DMS 273 (cell line): ENCODE results near the gene SLC2A11.
A peak's percentile ranks its signal among the peaks of the same experiment; 100 is the strongest.
"Not testable (repeated sequence)": the region's sequence is repeated elsewhere in the genome, so short reads cannot be mapped to it uniquely, and the experiment has no call there.

Experiments
- DNase-seq: peaks from one replicate; lab custom pipeline; 2025; ENCODE audit not compliant: unreplicated experiment; lab: John Stamatoyannopoulos, UW

SLC2A11 gene

GRCh38 chr22:23884140-23884539 lies 26.5 kb downstream of the SLC2A11 start:
- DNase-seq, result no peak

GRCh38 chr22:23888615-23889401 lies 31.1 kb downstream of the SLC2A11 start:
- DNase-seq, result peak; percentile 16

DNA sequence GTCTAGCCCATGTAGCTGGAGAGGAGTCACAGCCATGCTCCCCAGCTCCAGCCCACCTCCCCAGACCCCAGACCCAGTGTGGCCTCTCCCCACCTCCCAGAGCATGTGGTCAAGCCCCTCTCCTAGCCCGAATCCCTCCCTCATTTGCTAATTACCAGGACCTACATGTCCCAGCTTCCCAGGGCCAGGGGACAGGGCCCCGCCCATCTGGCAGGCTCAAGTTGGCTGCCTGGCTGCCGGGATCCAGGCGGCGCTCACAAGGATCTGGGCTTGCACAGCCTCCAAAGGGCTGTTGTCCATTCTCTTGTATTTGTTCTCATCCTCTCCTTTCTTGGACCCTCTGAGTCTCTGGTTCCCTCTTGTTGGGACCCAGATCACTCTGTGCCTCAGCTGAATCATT lies 31.9 kb downstream of the SLC2A11 start:
- DNase-seq, result no peak

DNA sequence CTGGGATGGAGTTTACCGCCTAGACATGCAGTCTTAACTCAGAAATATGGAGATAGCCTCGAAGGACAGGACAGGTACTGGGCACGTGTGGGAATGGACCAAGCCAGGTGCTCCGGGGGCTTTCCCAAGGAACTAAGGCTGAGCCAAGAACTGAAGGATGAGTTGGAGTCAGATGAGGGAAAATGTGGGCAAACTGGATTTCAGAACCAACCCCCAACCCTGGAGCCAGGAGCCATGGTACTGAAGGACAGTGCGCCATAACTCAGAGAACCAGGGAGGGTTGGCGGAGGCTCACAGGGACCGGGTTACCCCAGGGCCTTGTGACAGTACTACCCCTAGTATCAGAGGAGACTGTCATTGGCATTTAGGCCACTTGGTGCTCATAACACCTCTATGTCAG lies 34.1 kb downstream of the SLC2A11 start:
- DNase-seq, result no peak

DNA sequence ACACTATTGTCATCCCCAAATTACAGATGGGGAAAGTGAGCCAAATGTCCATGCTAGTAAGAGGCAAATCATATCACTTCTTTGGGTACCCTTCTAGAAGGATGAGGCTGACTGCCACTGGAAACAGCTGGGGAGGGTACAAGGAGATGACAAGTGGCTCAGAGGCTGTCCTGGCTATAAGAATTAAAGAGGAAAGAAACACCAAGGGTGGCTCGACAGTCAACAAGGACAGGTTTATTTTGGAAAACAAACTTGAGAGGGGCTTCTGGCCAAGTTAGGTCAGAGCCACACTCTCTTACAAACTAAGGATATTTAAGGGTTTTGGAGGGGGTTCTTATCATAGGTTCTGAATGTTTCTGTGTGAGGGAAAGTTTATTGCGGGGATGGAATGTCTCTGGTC lies 34.5 kb downstream of the SLC2A11 start:
- no peak for DNase-seq

DNA sequence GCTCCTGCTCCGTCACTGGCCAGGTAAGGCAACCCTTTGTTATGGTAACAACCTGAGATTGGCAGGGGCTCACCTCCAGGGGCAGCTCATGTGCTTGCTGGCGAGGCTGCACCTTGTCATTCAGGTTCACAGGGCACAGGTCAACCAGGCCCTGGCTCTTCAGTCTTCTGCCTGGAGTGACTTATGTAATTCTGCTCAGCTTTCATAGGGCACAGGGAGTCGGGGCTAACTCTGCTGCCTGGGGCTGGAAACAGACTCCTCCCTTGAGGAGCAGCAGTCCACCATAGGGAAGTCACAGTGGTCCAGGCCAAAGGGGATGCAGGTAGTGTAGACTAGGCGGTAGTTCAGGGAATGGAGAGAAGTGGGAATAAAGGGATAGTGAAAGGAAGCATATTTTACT lies 35.0 kb downstream of the SLC2A11 start:
- no peak for DNase-seq

- no peak for DNase-seq
These were observed 35.7 kb downstream of the SLC2A11 start for GRCh38 chr22:23893121-23893944.

DNA sequence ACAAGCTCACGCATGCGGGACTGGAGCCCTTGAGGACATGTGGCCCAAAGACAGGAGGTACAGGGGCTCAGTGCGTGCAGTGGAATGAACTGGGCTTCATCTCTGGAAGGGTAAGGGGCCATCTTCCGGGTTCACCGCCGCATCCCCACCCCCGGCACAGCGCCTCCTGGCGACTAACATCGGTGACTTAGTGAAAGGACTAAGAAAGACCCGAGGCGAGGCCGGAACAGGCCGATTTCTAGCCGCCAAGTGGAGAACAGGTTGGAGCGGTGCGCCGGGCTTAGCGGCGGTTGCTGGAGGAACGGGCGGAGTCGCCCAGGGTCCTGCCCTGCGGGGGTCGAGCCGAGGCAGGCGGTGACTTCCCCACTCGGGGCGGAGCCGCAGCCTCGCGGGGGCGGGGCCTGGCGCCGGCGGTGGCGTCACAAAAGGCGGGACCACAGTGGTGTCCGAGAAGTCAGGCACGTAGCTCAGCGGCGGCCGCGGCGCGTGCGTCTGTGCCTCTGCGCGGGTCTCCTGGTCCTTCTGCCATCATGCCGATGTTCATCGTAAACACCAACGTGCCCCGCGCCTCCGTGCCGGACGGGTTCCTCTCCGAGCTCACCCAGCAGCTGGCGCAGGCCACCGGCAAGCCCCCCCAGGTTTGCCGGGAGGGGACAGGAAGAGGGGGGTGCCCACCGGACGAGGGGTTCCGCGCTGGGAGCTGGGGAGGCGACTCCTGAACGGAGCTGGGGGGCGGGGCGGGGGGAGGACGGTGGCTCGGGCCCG lies 36.5 kb downstream of the SLC2A11 start, which contains the start of gene MIF:
Gene MIF, plus strand, starts transcription at position 439 of the 765 bp plus-strand sequence. Its CDS starts 92 bp downstream, at position 531.
- peak; percentile 97 for DNase-seq

- DNase-seq, result peak; percentile 92
These were observed 37.3 kb downstream of the SLC2A11 start for GRCh38 chr22:23894710-23895598.

DNA sequence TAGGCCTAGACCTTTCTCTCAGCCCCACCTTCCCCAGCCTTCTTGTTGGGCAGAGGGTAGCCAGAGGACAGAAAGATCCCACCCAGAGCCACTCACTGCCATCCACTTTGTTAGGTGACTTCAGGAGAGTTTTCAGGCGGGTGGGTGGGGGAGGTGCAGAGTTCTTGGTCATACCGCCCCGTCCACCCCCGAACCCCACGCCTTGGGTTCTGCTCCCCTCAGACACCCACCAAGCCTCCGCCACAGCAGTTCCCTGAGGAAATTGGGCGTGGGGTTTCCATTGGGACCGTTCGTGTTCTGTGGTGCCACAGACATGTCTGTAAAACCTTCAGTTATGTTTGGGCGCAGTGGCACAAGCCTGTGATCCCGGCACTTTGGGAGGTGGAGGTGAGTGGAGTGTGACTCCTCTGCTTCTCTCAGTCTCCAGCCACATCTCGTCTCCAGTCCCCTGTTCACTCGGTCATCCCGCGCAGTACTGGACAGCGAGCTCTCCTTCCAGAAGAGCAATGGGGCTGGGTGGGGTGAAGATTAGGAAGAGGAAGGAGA lies 38.0 kb downstream of the SLC2A11 start:
- DNase-seq, result no peak

- DNase-seq, result no peak
These were observed 38.5 kb downstream of the SLC2A11 start for GRCh38 chr22:23896166-23896522.

DNA sequence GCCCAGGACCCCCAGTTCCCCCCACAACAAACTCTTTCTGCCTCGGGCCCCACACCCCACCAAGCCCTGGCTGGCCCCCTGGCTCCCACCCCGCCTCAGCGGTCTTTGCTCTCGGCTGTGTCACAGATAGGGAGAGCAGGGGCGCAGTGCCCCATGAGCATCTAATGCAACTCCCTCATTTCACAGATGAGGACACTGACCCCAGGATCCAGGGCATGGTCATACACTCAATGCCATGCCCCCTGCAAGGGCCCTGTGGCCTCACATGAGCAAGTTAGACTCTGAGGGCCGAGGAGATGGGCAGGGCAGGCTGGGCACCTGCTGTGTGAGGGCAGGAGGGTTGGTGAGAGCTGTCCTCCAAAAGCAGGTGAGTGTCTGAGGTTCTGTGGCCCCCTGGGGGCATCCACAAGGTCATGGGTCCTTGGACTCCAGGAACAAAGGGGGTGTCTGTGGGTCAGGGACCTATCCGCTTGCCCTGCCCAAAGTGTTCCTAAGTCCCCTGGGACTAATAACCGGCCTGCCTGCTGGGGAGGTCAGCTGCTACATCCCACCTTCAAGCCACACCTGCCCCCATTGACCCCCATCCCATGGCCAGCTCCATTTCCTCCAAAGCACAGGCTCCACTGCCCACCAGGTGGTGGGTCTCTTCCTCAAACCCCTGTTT lies 39.0 kb downstream of the SLC2A11 start:
- no peak for DNase-seq

- no peak for DNase-seq
These were observed 39.6 kb downstream of the SLC2A11 start for GRCh38 chr22:23897320-23897719.

DNA sequence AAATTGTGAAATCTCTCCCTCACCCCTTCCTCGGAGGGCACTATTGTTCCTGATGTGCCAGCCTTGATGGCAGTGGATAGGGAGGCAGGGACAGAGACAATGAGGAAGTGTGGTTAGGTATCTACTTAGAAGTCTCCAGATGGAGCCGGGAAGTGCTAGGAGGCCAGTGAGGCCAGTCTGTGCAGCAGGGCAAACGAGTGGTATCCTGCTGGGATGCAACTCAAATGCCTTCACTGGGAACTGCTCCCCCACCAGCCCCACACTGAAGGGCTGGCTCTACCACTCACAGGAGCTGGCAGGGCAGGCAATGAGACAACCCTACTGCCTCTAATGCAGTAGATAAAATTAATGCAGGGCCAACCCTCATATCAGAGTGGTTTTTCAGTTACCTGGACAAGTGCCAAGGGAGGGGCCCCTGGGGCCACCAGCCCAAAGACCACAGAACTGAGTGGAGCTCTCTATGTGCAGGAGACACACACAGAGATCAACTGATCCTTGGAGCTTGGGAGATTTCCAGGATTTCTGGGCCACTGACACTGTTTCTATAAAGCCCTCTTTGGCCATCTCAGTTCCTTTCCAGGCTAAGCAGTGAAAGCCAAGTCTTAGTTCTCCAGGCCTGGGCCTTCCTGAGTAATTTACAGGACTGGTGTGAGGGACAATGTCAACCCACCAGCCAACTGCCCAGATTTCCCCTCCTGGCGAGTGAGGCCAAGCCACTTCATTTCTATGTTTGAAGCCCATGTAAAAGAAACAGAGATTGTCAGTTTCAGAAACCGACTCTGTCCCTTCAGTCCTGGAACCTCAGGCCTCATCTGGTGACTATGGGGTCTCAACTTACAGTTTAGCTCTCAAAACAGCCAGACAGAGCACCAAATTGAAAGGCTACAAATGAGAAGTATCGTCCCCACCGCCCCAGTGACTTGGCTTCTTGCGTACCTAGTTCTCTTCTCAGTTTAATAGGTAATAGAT lies 40.6 kb downstream of the SLC2A11 start:
- DNase-seq, result peak; percentile 55

DNA sequence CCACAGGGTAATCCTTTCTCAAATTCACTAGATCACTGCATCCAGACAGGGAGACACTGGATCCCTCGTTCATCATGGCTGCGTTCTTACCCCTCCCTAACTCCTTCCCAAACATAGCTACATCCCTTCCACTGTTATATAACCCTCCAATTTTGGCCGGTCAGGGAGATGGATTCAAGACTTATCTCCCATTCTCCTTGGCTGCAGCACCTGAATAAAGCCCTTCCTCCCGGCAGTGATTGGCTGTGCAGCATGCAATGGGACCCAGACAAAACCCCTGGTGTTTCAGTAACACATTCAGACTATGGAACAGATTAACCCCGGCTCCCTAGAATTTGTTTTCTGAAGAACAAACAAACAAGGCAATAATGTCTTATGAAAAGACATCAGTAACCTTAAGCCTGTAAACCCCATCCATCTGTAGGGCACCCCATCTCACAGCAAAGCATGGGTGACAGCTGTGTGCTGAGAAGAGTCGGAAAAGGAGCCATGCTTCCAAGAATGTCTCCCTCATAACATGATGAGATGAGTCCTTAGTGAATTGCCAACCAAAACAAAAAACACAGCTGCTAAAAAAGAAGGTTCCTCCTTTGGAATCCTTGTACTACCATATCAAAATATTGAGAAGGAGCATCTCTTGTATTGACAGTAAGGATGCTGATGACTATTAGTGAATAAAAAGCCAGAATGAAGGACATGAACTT lies 41.5 kb downstream of the SLC2A11 start:
- peak; percentile 31 for DNase-seq

DNA sequence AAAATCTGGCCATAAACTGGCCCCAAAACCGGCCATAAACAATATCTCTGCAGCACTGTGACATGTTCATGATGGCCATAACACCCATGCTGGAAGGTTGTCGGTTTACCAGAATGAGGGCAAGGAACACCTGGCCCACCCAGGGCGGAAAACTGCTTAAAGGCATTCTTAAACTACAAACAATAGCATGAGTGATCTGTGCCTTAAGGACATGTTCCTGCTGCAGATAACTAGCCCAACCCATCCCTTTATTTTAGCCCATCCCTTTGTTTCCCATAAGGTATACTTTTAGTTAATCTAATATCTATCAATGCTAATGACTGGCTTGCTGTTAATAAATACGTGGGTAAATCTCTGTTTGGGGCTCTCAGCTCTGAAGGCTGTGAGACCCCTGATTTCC lies 42.6 kb downstream of the SLC2A11 start:
- not testable (repeated sequence) for DNase-seq

DNA sequence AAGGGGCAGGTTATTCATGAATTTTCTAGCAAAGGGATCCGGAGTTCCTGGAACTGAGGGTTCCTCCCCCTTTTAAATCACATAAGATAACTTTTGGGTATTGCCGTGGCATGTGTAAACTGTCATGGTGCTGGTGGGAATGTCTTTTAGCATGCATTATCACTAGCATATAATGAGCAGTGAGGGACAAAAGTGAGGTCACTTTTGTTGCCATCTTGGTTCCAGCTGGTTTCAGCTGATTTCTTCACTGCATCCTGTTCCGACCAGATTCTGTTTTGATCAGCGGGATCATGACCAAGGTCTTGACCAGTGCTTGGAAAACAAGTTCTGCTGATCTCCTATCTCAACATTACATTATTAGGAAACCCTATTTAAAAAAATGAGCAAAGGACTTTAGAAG lies 43.9 kb downstream of the SLC2A11 start:
- DNase-seq, result no peak
